ENCODE results near the gene FXYD2.

The FXYD2 gene

GRCh38 chr11:117796456-117796871 lies 28.1 kb downstream of the FXYD2 start:
- no peak for DNase-seq (ENCODE audit: low read depth)

GRCh38 chr11:117795638-117796455 lies 28.7 kb downstream of the FXYD2 start:
- no peak for DNase-seq (ENCODE audit: low read depth)

- DNase-seq (ENCODE audit: low read depth): no peak
Observed at GRCh38 chr11:117794772-117795629, 29.5 kb downstream of the FXYD2 start.

GRCh38 chr11:117794135-117794534 lies 30.4 kb downstream of the FXYD2 start:
- DNase-seq (ENCODE audit: low read depth): no peak

GRCh38 chr11:117793583-117793982 lies 31.0 kb downstream of the FXYD2 start:
- no peak for DNase-seq (ENCODE audit: low read depth)

- DNase-seq (ENCODE audit: low read depth): no peak
Observed at GRCh38 chr11:117792992-117793391, 31.6 kb downstream of the FXYD2 start.

- DNase-seq (ENCODE audit: low read depth): no peak
Observed at GRCh38 chr11:117792241-117792640, 32.3 kb downstream of the FXYD2 start.

GRCh38 chr11:117790279-117790678 lies 34.3 kb downstream of the FXYD2 start:
- no peak for DNase-seq (ENCODE audit: low read depth)

GRCh38 chr11:117789241-117789640 lies 35.3 kb downstream of the FXYD2 start:
- DNase-seq (ENCODE audit: low read depth): no peak

GRCh38 chr11:117786135-117786870 lies 38.2 kb downstream of the FXYD2 start:
- DNase-seq (ENCODE audit: low read depth): no peak

GRCh38 chr11:117782101-117782500 lies 42.4 kb downstream of the FXYD2 start:
- no peak for DNase-seq (ENCODE audit: low read depth)

GRCh38 chr11:117781627-117782026 lies 42.9 kb downstream of the FXYD2 start:
- no peak for DNase-seq (ENCODE audit: low read depth)

GRCh38 chr11:117780456-117780855 lies 44.1 kb downstream of the FXYD2 start:
- no peak for DNase-seq (ENCODE audit: low read depth)

GRCh38 chr11:117774553-117774952 lies 50.0 kb downstream of the FXYD2 start:
- DNase-seq (ENCODE audit: low read depth): no peak

- DNase-seq (ENCODE audit: low read depth): no peak
Observed at GRCh38 chr11:117772360-117772759, 52.2 kb downstream of the FXYD2 start.

- DNase-seq (ENCODE audit: low read depth): no peak
Observed at GRCh38 chr11:117771841-117772240, 52.7 kb downstream of the FXYD2 start.

- no peak for DNase-seq (ENCODE audit: low read depth)
Observed at GRCh38 chr11:117771197-117771596, 53.3 kb downstream of the FXYD2 start.

GRCh38 chr11:117770061-117770460 lies 54.5 kb downstream of the FXYD2 start:
- DNase-seq (ENCODE audit: low read depth): no peak

Data from activated gamma-delta T cell treated with anti-CD3 and anti-CD28 coated beads, Interleukin-2, amount 50 U/mL, for 16 hours (primary cell).